Neural progenitor cell (in vitro differentiated cells): Measurements from ENCODE around the gene AUP1. TPM values are rescaled to one million over a fixed set of nuclear protein-coding genes. Genes with fewer than 3 reads are reported as not detected.
A peak's percentile ranks its signal among the peaks of the same experiment; 100 is the strongest.

ENCODE experiments used
- DNase-seq: peaks from one replicate; pipeline ENCODE4 v3.0.0-alpha.2; 2016; ENCODE audit warnings: low spot score
- H2AFZ ChIP-seq: fragments of 200-600 bp; sonication (generic); replicated peaks from 2 replicates; pipeline ENCODE4 v1.6.1; 2016; ENCODE audit warnings: antibody characterized with exemption
- H3F3A ChIP-seq: fragments of 200-600 bp; sonication (generic); 2 replicates; pipeline ENCODE4 v1.6.1; 2016; ENCODE audit warnings: antibody characterized with exemption, low read depth
- H3K27ac ChIP-seq: fragments of 200-600 bp; sonication (generic); 2 replicates; pipeline ENCODE4 v1.5.1; 2016; ENCODE audit warnings: mild to moderate bottlenecking
- H3K27me3 ChIP-seq: fragments of 200-600 bp; sonication (generic); 2 replicates; pipeline ENCODE4 v1.6.1; 2016; ENCODE audit warnings: mild to moderate bottlenecking, moderate library complexity
- H3K36me3 ChIP-seq: fragments of 200-600 bp; sonication (generic); 2 replicates; pipeline ENCODE4 v1.5.1; 2016
- H3K4me1 ChIP-seq: fragments of 200-600 bp; sonication (generic); 2 replicates; pipeline ENCODE4 v1.6.1; 2016; ENCODE audit warnings: mixed run types
- H3K4me2 ChIP-seq: fragments of 200-600 bp; sonication (generic); 2 replicates; pipeline ENCODE4 v1.6.1; 2016
- H3K4me3 ChIP-seq: fragments of 200-600 bp; sonication (generic); 2 replicates; pipeline ENCODE4 v1.5.1; 2016
- H3K79me2 ChIP-seq: fragments of 200-600 bp; sonication (generic); 2 replicates; pipeline ENCODE4 v1.6.1; 2016; ENCODE audit warnings: low read depth
- H3K9ac ChIP-seq: fragments of 200-600 bp; sonication (generic); 2 replicates; pipeline ENCODE4 v1.6.1; 2016
- H3K9me3 ChIP-seq: fragments of 200-600 bp; sonication (generic); 2 replicates; pipeline ENCODE4 v1.5.1; 2016; ENCODE audit warnings: low read depth
- H4K20me1 ChIP-seq: fragments of 200-600 bp; sonication (generic); 2 replicates; pipeline ENCODE4 v1.6.1; 2016; ENCODE audit warnings: low read depth
- H3K27ac Mint-ChIP-seq: 3 replicates; pipeline ENCODE4 v1.8.0; 2021; ENCODE audit warnings: mixed read lengths
- H3K27me3 Mint-ChIP-seq: 2 replicates; pipeline ENCODE4 v1.8.0; 2022; ENCODE audit warnings: low read depth, mild to moderate bottlenecking, inconsistent platforms, moderate library complexity, mixed read lengths; ENCODE audit not compliant: insufficient read depth
- H3K36me3 Mint-ChIP-seq: 3 replicates; pipeline ENCODE4 v1.8.0; 2021; ENCODE audit warnings: mixed read lengths
- H3K4me1 Mint-ChIP-seq: 3 replicates; pipeline ENCODE4 v1.8.0; 2021; ENCODE audit warnings: mixed read lengths
- H3K4me3 Mint-ChIP-seq: 3 replicates; pipeline ENCODE4 v1.8.0; 2021; ENCODE audit warnings: mild to moderate bottlenecking, moderate library complexity, mixed read lengths
- H3K9me3 Mint-ChIP-seq: 3 replicates; pipeline ENCODE4 v1.8.0; 2020; ENCODE audit warnings: mixed read lengths
- CTCF ChIP-seq: fragments of 200-600 bp; sonication (generic); IDR thresholded peaks from 2 replicates; pipeline ENCODE4 v1.5.1; 2017; ENCODE audit warnings: antibody characterized with exemption, mild to moderate bottlenecking
- EZH2 ChIP-seq: fragments of 200-600 bp; sonication (generic); IDR thresholded peaks from 2 replicates; pipeline ENCODE4 v1.6.1; 2017; ENCODE audit warnings: antibody characterized with exemption, mild to moderate bottlenecking, moderate library complexity
- EZH2phosphoT487 ChIP-seq: fragments of 200-600 bp; sonication (generic); IDR thresholded peaks from 2 replicates; pipeline ENCODE4 v1.6.1; 2017; ENCODE audit warnings: antibody characterized with exemption
- total RNA-seq: library from RNA; depleted of rRNA; stranded (reverse); fragments of >200 nt; gene quantifications from 2 replicates; pipeline ENCODE4 v1.2.3, GENCODE V29; 2015; ENCODE audit warnings: low replicate concordance

The AUP1 gene
- total RNA-seq, 1 donor from 2014 or later: 47.9 TPM

GRCh38 chr2:74513605-74514367 lies 15.7 kb downstream of the AUP1 start:
- TF ChIP-seq EZH2 (peak; percentile 74), EZH2phosphoT487 (peak; percentile 11), CTCF (no peak)
- Histone ChIP-seq H3K27me3 (peaks cover 100% of the 10 kb centered on the region), H3F3A (peaks cover 48% of the 10 kb centered on the region), H3K4me2 (peak overlapping the region; percentile 73), H2AFZ (no peak overlapping the region), H3K27ac (no peak overlapping the region), H3K4me3 (peak overlapping the region; percentile 32), H3K4me1 (peaks cover 21% of the 10 kb centered on the region), H3K36me3 (no peaks in the 10 kb centered on the region), H4K20me1 (peaks cover 26% of the 10 kb centered on the region), H3K9ac (no peak overlapping the region), H3K79me2 (no peaks in the 10 kb centered on the region), H3K9me3 (no peaks in the 10 kb centered on the region)
- H3K36me3 Mint-ChIP-seq: peaks cover 5% of the 10 kb centered on the region
- DNase-seq: peak; percentile 54
- peaks cover 74% of the 10 kb centered on the region for H3K27me3 Mint-ChIP-seq
- H3K4me3 Mint-ChIP-seq: peak overlapping the region; percentile 53
- peaks cover 10% of the 10 kb centered on the region for H3K9me3 Mint-ChIP-seq
- no peak overlapping the region for H3K27ac Mint-ChIP-seq
- H3K4me1 Mint-ChIP-seq: peaks cover 19% of the 10 kb centered on the region

GRCh38 chr2:74512744-74513604 lies 16.5 kb downstream of the AUP1 start:
- Mint-ChIP-seq H3K4me1 (peaks cover 25% of the 10 kb centered on the region), H3K27me3 (peaks cover 71% of the 10 kb centered on the region), H3K27ac (no peak overlapping the region), H3K4me3 (peak overlapping the region; percentile 66), H3K36me3 (peaks cover 5% of the 10 kb centered on the region), H3K9me3 (peaks cover 10% of the 10 kb centered on the region)
- peak overlapping the region; percentile 20 for H3K4me3 ChIP-seq
- H3K27ac ChIP-seq: no peak overlapping the region
- H2AFZ ChIP-seq: no peak overlapping the region
- H3K36me3 ChIP-seq: no peaks in the 10 kb centered on the region
- TF ChIP-seq CTCF (no peak), EZH2phosphoT487 (no peak), EZH2 (no peak)
- H4K20me1 ChIP-seq: peaks cover 26% of the 10 kb centered on the region
- H3K27me3 ChIP-seq: peaks cover 100% of the 10 kb centered on the region
- peaks cover 21% of the 10 kb centered on the region for H3K4me1 ChIP-seq
- no peaks in the 10 kb centered on the region for H3K79me2 ChIP-seq
- H3K9ac ChIP-seq: no peak overlapping the region
- peaks cover 56% of the 10 kb centered on the region for H3F3A ChIP-seq
- H3K4me2 ChIP-seq: peak overlapping the region; percentile 73
- DNase-seq: peak; percentile 82
- H3K9me3 ChIP-seq: no peaks in the 10 kb centered on the region

- DNase-seq: no peak
- peak overlapping the region; percentile 54 for H3K27ac Mint-ChIP-seq
- Histone ChIP-seq H3K9me3 (no peaks in the 10 kb centered on the region), H2AFZ (no peak overlapping the region), H3K4me1 (peaks cover 27% of the 10 kb centered on the region), H3K4me2 (no peak overlapping the region), H3K27me3 (peaks cover 84% of the 10 kb centered on the region), H4K20me1 (peaks cover 26% of the 10 kb centered on the region), H3F3A (peaks cover 58% of the 10 kb centered on the region), H3K36me3 (no peaks in the 10 kb centered on the region), H3K9ac (no peak overlapping the region), H3K79me2 (peaks cover 5% of the 10 kb centered on the region), H3K27ac (no peak overlapping the region), H3K4me3 (no peak overlapping the region)
- TF ChIP-seq CTCF: no peak
- TF ChIP-seq EZH2phosphoT487: no peak
- no peak for TF ChIP-seq EZH2
- H3K9me3 Mint-ChIP-seq: peaks cover 3% of the 10 kb centered on the region
- peaks cover 64% of the 10 kb centered on the region for H3K27me3 Mint-ChIP-seq
- H3K4me1 Mint-ChIP-seq: peaks cover 27% of the 10 kb centered on the region
- H3K36me3 Mint-ChIP-seq: peaks cover 4% of the 10 kb centered on the region
- peak overlapping the region; percentile 52 for H3K4me3 Mint-ChIP-seq
These were observed 18.2 kb downstream of the AUP1 start for GRCh38 chr2:74511104-74511989.
